CD4-positive, CD25-positive, alpha-beta regulatory T cell (primary cell): ENCODE measurements around the gene SHISAL1. TPM values are rescaled to one million over a fixed set of nuclear protein-coding genes. Genes with fewer than 3 reads are reported as not detected.
"Not testable (repeated sequence)": the region's sequence is repeated elsewhere in the genome, so short reads cannot be mapped to it uniquely, and the experiment has no call there.

ENCODE experiments used
- ATAC-seq, 2 donors: fragments of 150-1000 bp; cut with Tn5 transposase; one replicate each; pipeline ENCODE4 v1.10.0; 2021; ENCODE audit warnings: low read depth in 2 of 2, moderate number of reproducible peaks in 2 of 2, moderate library complexity in 1 of 2
- DNase-seq, 3 donors: peaks; one replicate each; pipeline versions ENCODE4 v3.0.0 to v3.0.0-alpha.2; 2012 to 2022; ENCODE audit warnings: mixed read lengths in 1 of 3
- H3K27ac ChIP-seq: one replicate; pipeline ENCODE4 v1.7.0; 2013; ENCODE audit warnings: mild to moderate bottlenecking, low read length; ENCODE audit not compliant: insufficient read depth, poor library complexity, severe bottlenecking
- H3K27me3 ChIP-seq: one replicate; pipeline ENCODE4 v1.7.0; 2013; ENCODE audit warnings: low read length; ENCODE audit not compliant: control insufficient read depth, insufficient read depth
- H3K36me3 ChIP-seq: one replicate; pipeline ENCODE4 v1.7.0; 2013; ENCODE audit warnings: mild to moderate bottlenecking, low read length, moderate library complexity; ENCODE audit not compliant: control insufficient read depth, insufficient read depth
- H3K4me1 ChIP-seq: 2 replicates; pipeline ENCODE4 v1.7.0; 2013; ENCODE audit warnings: mild to moderate bottlenecking, low read length; ENCODE audit not compliant: insufficient read depth, control insufficient read depth, poor library complexity, severe bottlenecking
- H3K4me3 ChIP-seq: one replicate; pipeline ENCODE4 v1.7.0; 2013; ENCODE audit warnings: low read depth, mild to moderate bottlenecking, low read length, moderate library complexity
- H3K9me3 ChIP-seq, 2 experiments: 1 replicate in 1 of 2; 2 replicates in 1 of 2; pipeline ENCODE4 v1.7.0; 2013; ENCODE audit warnings: low read length in 2 of 2, mild to moderate bottlenecking in 1 of 2, moderate library complexity in 1 of 2; ENCODE audit not compliant: control insufficient read depth in 2 of 2
- H3K27ac Mint-ChIP-seq, 3 donors: one replicate each; pipeline ENCODE4 v1.8.0; 2020 to 2022; ENCODE audit warnings: mild to moderate bottlenecking in 3 of 3, mixed read lengths in 3 of 3, moderate library complexity in 2 of 3
- H3K27me3 Mint-ChIP-seq: one replicate; pipeline ENCODE4 v1.8.0; 2022; ENCODE audit warnings: mild to moderate bottlenecking, mixed read lengths
- H3K36me3 Mint-ChIP-seq: one replicate; pipeline ENCODE4 v1.8.0; 2020; ENCODE audit warnings: mixed read lengths
- H3K4me1 Mint-ChIP-seq, 4 donors: one replicate each; pipeline ENCODE4 v1.8.0; 2020 to 2022; ENCODE audit warnings: mixed read lengths in 4 of 4, mild to moderate bottlenecking in 1 of 4
- H3K4me3 Mint-ChIP-seq, 4 donors: one replicate each; pipeline ENCODE4 v1.8.0; 2020 to 2022; ENCODE audit warnings: mild to moderate bottlenecking in 4 of 4, mixed read lengths in 4 of 4, moderate library complexity in 3 of 4
- H3K9me3 Mint-ChIP-seq, 7 donors: one replicate each; pipeline ENCODE4 v1.8.0; 2020 to 2022; ENCODE audit warnings: mixed read lengths in 7 of 7, mild to moderate bottlenecking in 3 of 7, moderate library complexity in 2 of 7
- polyA plus RNA-seq, 4 donors: library from polyadenylated mRNA; unstranded; fragments of 300-500 nt; fragmentation: Illumina TruSeq; gene quantifications; one replicate each; pipeline ENCODE4 v1.2.3, GENCODE V29; 2021
- total RNA-seq: library from RNA; stranded (reverse); gene quantifications from one replicate; pipeline ENCODE4 v1.2.3, GENCODE V29; 2022

Gene SHISAL1
- total and polyA plus RNA-seq, 5 donors from 2014 or later: not detected

DNA sequence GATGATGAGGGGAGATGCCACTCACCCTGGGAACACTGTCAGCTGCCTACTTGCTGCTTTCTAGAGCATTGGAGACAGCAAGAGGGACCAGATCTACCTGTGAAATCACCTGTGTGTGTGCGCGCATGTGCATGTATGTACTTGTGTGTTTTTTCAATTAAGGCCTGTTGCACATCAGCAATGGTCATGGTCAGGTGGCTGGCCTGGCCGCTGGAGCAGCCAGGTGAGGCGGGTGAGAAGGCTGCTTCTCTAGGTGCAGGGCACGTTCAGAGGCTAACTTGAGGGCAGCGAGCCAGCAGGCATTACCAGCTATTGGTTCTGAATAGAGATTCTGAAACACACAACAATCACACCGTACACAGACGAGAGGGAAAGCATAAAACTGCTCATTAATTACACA, 66.9 kb downstream of the SHISAL1 start:
- no peaks in the 10 kb centered on the region for H3K36me3 Mint-ChIP-seq
- no peak for ATAC-seq
- no peaks in the 10 kb centered on the region for H3K4me1 Mint-ChIP-seq
- DNase-seq: no peak
- H3K9me3 Mint-ChIP-seq: peaks cover 0 to 13% (median 7%) of the 10 kb centered on the region in 7 donors
- no peak overlapping the region for H3K27ac Mint-ChIP-seq
- no peaks in the 10 kb centered on the region for H3K36me3 ChIP-seq
- H3K27me3 Mint-ChIP-seq: peaks cover 9% of the 10 kb centered on the region
- H3K4me1 ChIP-seq: no peaks in the 10 kb centered on the region
- no peak overlapping the region for H3K4me3 Mint-ChIP-seq
- peaks cover 4% of the 10 kb centered on the region for H3K27me3 ChIP-seq
- H3K9me3 ChIP-seq: peaks cover 6 to 13% of the 10 kb centered on the region in 2 experiments
- H3K27ac ChIP-seq: no peak overlapping the region
- no peak overlapping the region for H3K4me3 ChIP-seq

DNA sequence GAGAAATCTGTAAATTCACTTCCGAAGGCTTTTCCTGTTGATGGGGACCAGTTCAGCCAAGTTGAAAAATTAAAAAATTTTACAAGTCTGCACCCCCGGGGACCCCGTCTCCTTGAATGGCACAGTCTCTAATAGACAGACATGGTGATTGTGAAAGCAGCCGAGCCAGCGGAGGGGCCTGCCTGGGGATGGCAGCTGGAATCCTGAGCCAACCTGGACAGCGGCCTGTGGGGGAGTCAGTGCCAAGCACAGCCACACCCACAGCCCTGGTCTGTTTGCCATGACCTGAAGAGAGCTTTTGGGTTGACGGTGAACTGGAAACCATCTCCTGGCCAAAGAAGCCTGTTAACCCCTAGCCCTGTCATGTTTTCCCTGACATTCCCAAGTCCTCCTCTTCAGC, 67.3 kb downstream of the SHISAL1 start:
- H3K4me3 Mint-ChIP-seq: no peak overlapping the region
- no peaks in the 10 kb centered on the region for H3K4me1 ChIP-seq
- H3K27ac Mint-ChIP-seq: no peak overlapping the region
- peaks cover 8% of the 10 kb centered on the region for H3K27me3 Mint-ChIP-seq
- no peaks in the 10 kb centered on the region for H3K4me1 Mint-ChIP-seq
- H3K9me3 Mint-ChIP-seq: peaks cover 0 to 11% (median 7%) of the 10 kb centered on the region in 7 donors
- H3K27me3 ChIP-seq: peaks cover 8% of the 10 kb centered on the region
- H3K4me3 ChIP-seq: no peak overlapping the region
- no peak for ATAC-seq
- DNase-seq: no peak
- H3K36me3 ChIP-seq: no peaks in the 10 kb centered on the region
- H3K36me3 Mint-ChIP-seq: no peaks in the 10 kb centered on the region
- peaks cover 6 to 12% of the 10 kb centered on the region in 2 experiments for H3K9me3 ChIP-seq
- H3K27ac ChIP-seq: no peak overlapping the region

DNA sequence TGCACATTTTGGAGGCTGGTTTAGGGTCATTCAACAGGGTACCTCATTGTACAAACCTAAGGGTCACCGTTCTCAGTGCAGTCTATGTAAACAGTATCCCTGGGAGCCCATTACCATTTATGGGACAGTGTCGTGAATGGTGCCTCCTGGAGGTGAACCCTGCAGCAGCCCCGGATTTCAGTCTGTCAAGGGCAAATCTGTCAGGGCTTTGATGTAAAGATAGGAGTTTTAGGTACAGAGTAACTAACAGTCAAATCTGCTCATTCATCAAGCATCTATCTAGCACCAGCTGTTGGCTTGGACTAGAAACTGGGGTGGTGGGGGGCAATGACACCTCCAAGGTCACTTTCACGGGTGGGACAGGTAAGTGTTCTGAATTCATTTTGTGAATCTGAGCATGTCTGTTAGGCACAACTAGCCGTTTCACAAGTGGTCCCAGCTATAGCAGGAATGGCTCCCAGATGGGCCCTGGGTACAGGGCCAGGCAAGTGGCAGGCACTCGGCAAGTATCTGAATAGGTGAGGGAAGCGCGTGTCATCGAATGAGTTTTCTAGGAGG, 68.4 kb downstream of the SHISAL1 start:
- ATAC-seq: no peak
- DNase-seq: no peak
- no peak overlapping the region for H3K27ac ChIP-seq
- Mint-ChIP-seq H3K27ac (no peak overlapping the region), H3K4me3 (no peak overlapping the region), H3K36me3 (no peaks in the 10 kb centered on the region), H3K27me3 (peaks cover 8% of the 10 kb centered on the region), H3K9me3 (peaks cover 0 to 9% (median 0%) of the 10 kb centered on the region in 7 donors), H3K4me1 (no peaks in the 10 kb centered on the region)
- H3K9me3 ChIP-seq: peaks cover 0 to 1% of the 10 kb centered on the region in 2 experiments
- no peaks in the 10 kb centered on the region for H3K4me1 ChIP-seq
- H3K27me3 ChIP-seq: peaks cover 8% of the 10 kb centered on the region
- H3K36me3 ChIP-seq: no peaks in the 10 kb centered on the region
- no peak overlapping the region for H3K4me3 ChIP-seq

DNA sequence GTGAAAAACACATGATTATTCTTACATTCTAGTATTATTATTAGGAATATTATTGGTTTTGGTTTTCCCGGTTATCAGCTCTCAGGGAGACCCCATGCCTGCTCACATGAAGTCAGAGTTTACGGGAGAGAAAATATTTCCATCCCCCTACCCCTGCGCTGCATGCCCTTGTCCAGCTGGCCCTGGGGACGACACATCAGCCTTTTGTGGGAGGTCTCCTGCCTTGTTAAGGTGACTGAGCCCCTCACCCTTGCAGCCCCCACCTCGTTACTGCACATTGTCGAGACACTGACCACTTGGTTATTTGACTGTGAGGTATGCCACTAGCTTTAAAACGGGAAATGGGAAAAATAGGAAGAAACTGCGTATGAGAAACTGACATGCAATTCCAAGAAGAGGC, 69.0 kb downstream of the SHISAL1 start:
- H3K9me3 Mint-ChIP-seq: peaks cover 0 to 7% (median 0%) of the 10 kb centered on the region in 7 donors
- no peak overlapping the region for H3K27ac Mint-ChIP-seq
- Histone ChIP-seq H3K4me1 (no peaks in the 10 kb centered on the region), H3K27ac (no peak overlapping the region), H3K36me3 (no peaks in the 10 kb centered on the region), H3K4me3 (no peak overlapping the region), H3K27me3 (peaks cover 8% of the 10 kb centered on the region), H3K9me3 (no peaks in the 10 kb centered on the region)
- no peak for DNase-seq
- no peak for ATAC-seq
- no peaks in the 10 kb centered on the region for H3K4me1 Mint-ChIP-seq
- peaks cover 14% of the 10 kb centered on the region for H3K27me3 Mint-ChIP-seq
- no peak overlapping the region for H3K4me3 Mint-ChIP-seq
- no peaks in the 10 kb centered on the region for H3K36me3 Mint-ChIP-seq

DNA sequence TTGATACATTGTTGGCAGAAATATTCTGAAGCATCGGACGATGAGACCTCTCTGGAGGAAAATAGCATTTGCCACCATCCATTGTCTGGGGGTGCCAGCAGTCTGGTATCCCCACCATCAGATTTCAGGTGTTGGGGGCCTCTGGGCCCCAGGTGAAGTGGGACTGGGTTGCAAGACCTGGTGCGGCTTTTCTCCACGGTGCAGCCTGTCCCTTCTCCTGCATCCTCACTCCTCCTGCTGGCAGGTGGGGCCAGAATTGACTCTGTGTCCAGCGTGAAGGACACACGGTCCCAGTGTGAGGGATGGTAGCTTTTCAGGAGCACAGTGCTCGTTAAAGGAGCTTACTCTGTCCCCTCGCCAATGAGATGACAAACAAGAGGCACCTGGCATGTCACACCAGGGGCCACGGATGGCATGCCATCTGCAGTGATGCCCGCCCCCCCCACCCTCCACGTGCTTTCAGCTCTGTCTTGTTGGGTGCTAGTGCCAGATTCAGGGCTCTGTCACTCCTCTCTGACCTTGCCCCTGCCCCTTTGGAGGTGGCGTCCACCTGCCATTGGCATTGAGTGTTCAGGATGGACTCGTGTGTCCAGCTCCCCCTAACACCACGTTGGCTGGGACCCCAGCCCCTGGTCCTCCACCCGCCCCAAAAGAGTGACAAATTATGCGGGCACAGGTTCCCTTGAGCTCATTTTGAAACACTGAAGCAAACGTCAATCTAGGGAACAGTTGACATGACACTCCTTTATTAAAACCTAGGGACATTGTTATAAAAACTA, 69.6 kb downstream of the SHISAL1 start:
- ATAC-seq: no peak
- Mint-ChIP-seq H3K4me1 (no peaks in the 10 kb centered on the region), H3K4me3 (no peak overlapping the region), H3K9me3 (peaks cover 0 to 5% (median 0%) of the 10 kb centered on the region in 7 donors), H3K36me3 (no peaks in the 10 kb centered on the region), H3K27me3 (peaks cover 19% of the 10 kb centered on the region), H3K27ac (no peak overlapping the region)
- peaks cover 8% of the 10 kb centered on the region for H3K27me3 ChIP-seq
- no peaks in the 10 kb centered on the region for H3K36me3 ChIP-seq
- H3K9me3 ChIP-seq: no peaks in the 10 kb centered on the region
- no peak overlapping the region for H3K27ac ChIP-seq
- no peak for DNase-seq
- no peaks in the 10 kb centered on the region for H3K4me1 ChIP-seq
- H3K4me3 ChIP-seq: no peak overlapping the region

DNA sequence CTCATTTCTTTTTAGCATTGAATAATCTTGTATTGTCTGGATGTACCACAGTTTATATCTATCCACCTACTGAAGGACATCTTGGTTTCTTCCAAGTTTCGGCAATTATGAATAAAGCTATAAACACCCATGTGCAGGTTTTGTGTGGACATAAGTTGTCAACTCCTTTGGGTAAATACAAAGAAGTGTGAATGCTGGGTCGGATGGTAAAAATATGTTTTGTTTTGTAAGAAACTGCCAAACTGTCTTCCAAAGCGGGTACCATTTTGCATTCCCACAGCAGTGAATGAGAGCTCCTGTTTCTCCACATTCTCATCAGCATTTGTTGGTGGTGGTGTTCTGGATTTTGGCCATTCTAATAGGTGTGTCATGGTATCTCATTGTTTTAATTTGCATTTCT, 71.6 kb downstream of the SHISAL1 start:
- not testable (repeated sequence) for H3K9me3 Mint-ChIP-seq, DNase-seq, H3K36me3 ChIP-seq, H3K9me3 ChIP-seq, H3K36me3 Mint-ChIP-seq, ATAC-seq, H3K4me1 ChIP-seq, H3K4me1 Mint-ChIP-seq, H3K27me3 ChIP-seq, H3K27ac ChIP-seq, H3K27ac Mint-ChIP-seq, H3K4me3 ChIP-seq, H3K4me3 Mint-ChIP-seq
- H3K27me3 Mint-ChIP-seq: peaks cover 23% of the 10 kb centered on the region

DNA sequence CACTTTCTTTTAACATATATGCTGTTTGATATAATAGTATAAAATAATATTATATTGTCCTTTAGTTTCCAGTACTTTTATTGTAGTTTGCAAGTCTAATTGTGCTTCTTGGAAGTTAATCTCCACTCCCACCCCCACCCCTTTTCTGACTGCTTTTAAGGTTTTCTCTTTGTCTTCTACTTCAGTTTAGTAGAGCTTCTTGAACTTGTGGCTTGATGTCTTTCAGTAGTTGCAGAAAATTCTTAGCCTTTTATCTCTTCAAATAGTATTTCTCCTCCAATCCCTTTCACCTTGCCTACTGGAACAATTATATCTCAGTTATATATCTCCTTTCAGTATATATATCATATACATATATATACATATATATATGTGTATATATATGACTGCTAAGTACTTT, 75.5 kb downstream of the SHISAL1 start:
- H3K4me1 ChIP-seq: no peaks in the 10 kb centered on the region
- H3K27me3 ChIP-seq: peaks cover 8% of the 10 kb centered on the region
- no peak overlapping the region for H3K4me3 Mint-ChIP-seq
- DNase-seq (no peak), ATAC-seq (no peak)
- H3K9me3 Mint-ChIP-seq: peaks cover 0 to 2% (median 0%) of the 10 kb centered on the region in 7 donors
- no peaks in the 10 kb centered on the region for H3K36me3 Mint-ChIP-seq
- no peak overlapping the region for H3K27ac Mint-ChIP-seq
- H3K27me3 Mint-ChIP-seq: peaks cover 23% of the 10 kb centered on the region
- H3K27ac ChIP-seq: no peak overlapping the region
- H3K4me1 Mint-ChIP-seq: no peaks in the 10 kb centered on the region
- no peak overlapping the region for H3K4me3 ChIP-seq
- no peaks in the 10 kb centered on the region for H3K9me3 ChIP-seq
- no peaks in the 10 kb centered on the region for H3K36me3 ChIP-seq

DNA sequence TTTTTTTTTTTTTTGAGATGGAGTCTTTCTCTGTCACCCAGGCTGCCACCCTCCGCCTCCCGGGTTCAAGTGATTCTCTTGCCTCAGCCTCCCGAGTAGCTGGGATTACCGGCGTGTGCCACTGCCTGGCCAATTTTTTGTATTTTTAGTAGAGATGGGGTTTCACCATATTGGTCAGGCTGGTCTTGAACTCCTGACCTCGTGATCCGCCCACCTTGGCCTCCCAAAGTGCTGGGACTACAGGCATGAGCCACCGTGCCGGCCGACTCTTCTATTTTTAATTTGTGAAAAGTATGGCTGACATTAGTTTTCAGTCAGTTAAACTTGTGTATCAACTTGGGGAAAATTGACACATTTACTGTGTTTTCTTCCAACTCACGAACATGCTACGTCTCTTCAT, 78.4 kb downstream of the SHISAL1 start:
- H3K27ac ChIP-seq, H3K9me3 ChIP-seq, H3K4me1 Mint-ChIP-seq, H3K4me3 Mint-ChIP-seq, H3K9me3 Mint-ChIP-seq, H3K27me3 ChIP-seq, H3K4me1 ChIP-seq, DNase-seq, H3K27ac Mint-ChIP-seq, H3K36me3 ChIP-seq, ATAC-seq, H3K36me3 Mint-ChIP-seq, H3K4me3 ChIP-seq: not testable (repeated sequence)
- H3K27me3 Mint-ChIP-seq: peaks cover 18% of the 10 kb centered on the region
